Activated CD4-positive, alpha-beta T cell treated with anti-CD3 and anti-CD28 coated beads, Interleukin-2, Interleukin-4, amounts not matched to agents 100 ng/mL and 50 ng/mL, durations not matched to agents 16 hours and 8 hours (primary cell): ENCODE results near the gene SMPD4.
"Not testable (repeated sequence)": the region's sequence is repeated elsewhere in the genome, so short reads cannot be mapped to it uniquely, and the experiment has no call there.

ENCODE experiments used
- DNase-seq: peaks from one replicate; pipeline ENCODE4 v3.0.0-alpha.2; 2020; ENCODE audit warnings: low spot score

The SMPD4 gene

GRCh38 chr2:130157354-130157753, 24.0 kb downstream of the SMPD4 start:
- not testable (repeated sequence) for DNase-seq

DNA sequence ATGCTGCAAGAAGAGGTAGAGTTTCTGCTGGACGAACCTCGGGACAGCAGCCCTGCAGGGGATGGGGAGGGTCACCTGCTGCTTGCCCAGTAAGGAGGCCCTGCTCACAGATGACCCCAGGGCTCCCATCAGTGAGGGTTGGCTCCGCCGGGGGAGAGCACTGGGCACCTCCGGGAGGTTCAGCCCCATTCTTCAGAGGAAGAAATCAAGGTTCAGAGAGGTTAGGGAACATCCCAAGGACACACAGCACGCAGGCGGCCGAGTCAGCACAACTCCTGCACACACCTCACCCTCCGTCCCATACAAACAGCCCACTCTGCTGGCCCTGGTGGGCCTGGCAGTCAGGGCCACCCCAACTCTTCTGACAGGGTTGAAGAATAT, 24.8 kb downstream of the SMPD4 start:
- DNase-seq, result no peak

- not testable (repeated sequence) for DNase-seq
Measured at GRCh38 chr2:130155956-130156623, 25.3 kb downstream of the SMPD4 start.

DNA sequence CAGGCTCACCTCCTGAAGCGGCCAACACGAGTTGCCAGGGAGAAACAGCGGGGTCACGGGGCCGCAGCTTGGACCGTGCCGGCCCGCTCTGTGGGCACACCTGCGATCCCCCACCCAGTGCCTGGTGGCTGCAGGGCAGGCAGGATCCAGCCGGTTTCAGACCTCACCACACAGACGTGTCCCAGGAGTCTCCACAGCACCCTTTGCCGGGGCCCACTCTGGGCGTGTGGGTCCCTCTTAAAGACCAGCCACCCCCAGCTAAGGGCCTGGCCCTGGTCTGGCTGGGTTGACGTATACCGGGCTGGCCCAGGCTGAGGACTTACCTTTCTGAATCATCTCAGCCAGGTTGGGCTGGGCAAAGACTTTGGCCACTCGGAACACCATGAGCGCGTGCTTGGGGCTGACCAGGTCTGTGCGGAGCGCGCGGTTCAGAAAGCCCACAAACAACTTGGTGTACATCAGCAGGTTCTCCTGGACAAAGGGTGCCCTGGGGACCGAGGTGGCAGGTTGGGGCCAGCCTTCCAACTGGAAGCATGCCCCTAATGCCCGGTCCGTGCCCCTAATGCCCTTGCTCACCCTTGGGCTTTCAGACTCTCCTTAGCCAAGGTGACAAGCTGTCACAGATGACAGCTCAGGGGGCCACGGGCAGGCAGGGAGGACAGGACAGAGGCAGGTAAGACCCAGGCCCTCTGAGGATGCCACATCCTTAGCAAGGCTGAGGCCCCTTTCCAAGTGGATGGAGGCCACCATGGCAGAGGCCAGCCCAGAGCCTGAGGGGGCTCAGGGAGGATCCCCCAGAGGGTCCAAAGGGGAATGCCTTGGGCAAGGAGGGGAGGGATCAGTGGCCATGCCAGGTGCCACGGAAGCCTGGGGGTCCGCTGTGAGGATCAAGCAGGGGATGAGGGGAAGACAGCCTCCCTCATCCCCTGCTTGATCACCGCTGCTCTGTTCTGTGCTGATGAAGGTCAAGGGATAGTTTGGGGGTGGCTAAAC, 26.3 kb downstream of the SMPD4 start:
- no peak for DNase-seq

DNA sequence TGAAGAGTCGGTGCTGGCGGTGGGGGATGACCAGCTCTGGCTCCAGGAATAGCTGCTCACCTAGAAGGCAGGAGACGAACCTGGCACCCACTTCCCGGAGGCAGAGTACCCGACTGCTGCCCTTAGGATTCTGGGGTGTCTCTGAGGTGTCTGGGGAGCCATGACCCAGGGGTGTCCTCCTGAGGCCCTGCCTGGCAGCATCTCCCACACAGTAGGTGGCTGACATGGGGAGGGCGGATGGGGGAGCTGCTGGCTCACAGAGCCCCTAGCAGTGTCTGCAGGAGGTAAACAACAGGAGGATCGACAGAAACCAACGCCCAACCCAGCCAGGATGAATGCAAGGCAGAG, 27.0 kb downstream of the SMPD4 start:
- DNase-seq, result not testable (repeated sequence)

DNA sequence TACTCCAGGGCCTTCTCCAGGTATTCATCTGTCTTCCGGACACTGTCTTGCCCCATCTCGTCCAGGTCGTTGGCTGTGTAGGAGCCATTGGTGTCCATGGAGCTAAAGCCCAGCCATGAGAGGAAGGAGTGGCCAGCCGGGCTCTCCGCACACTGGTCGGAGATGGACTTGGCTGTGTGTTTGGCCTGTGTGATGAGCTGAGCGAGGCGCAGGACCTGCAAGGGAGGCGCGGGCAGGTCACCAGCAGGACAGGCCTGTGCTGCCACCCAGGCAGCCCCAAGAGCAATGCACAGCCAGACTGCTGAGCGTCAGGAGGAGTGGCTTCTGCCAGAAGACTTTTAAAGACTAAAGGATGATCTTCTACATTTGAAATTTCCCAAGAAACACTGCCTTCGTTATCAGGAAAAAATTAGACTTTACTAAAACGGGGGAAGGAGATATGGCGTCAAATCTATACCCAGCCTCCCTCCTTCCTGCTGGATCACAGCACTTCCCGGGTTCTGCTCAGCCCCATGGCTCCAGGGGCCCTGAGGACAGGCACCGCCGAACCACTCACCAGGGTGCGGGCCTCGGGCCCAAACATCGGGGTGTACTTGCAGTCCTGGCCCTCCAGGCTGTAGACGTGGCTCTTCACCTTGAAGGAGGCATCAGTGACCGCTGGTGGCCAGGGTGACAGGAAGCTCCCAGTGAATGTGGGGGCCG, 27.5 kb downstream of the SMPD4 start:
- not testable (repeated sequence) for DNase-seq

GRCh38 chr2:130152816-130153595, 28.4 kb downstream of the SMPD4 start:
- DNase-seq, result no peak

DNA sequence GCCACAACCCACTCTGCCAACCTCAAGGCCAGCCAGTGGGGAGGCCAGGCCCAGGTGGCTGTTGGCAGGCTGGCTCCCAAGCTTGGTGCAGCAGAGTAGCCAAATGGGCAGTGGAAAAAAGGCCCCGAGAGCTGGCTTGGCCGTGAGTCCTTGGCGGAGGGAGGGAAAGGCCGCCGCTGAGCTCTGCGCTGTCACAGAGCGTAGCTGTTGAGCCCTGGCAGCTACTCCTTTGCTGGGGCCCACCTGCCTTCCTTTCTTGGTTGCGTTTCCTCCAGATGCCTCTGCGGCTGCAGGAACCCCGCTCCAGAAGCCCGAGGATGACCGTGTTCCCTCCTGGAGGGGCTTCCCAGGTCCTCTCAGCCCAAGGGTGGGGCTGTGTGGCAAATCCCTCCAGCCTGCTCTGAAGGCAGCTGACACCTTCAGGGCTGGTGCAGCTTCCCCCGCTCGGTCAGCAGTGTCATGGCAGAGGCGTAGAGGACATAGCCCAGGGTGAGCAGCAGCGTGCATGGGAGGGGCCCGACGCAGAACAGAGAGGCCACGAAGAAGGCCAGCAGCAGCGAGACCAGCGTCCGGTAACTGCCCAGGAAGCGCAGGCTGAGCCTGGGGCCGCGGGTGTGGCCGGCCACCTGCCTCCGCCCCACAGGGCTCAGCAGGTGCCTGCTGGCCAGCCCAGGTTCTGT, 29.1 kb downstream of the SMPD4 start:
- DNase-seq, result not testable (repeated sequence)

DNA sequence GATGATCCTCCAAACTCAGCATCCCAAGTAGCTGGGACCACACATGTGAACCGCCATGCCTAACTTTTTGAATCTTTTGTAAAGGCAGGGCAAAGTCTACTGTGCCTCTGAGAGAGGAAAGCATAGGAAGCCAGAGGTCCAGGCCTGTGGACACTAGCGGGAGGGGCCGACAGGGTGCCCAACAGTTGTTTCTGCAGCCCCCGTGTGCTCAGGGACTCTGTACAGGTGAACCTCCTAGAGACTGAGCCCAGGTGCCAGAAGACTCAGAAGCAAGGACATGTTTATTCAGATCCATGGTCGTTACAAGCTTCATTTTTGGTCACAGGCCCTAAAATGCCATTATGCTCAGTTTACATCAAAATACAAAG, 30.3 kb downstream of the SMPD4 start:
- DNase-seq, result not testable (repeated sequence)

GRCh38 chr2:130150181-130151144, 30.9 kb downstream of the SMPD4 start:
- no peak for DNase-seq

DNA sequence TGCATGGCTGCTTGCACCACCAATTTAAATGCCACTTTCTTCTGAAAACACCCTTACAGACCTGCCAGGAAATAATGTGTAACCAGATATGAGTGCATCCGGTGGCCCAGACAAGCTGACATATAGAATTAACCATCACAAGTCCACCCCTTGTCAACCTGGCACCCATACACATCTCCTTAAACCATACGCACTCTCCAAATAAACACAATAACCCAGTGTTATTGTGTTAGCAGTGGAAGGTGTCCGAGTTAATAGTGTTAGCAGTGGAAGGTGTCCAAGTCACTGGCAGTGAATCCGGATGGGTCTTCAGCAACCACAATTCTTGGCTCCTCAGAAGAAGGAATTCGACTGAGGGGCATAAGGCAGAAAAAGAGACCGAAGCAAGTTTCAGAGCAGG, 32.9 kb downstream of the SMPD4 start:
- not testable (repeated sequence) for DNase-seq

GRCh38 chr2:130145006-130145414, 36.4 kb downstream of the SMPD4 start, which contains the start of gene CCDC74B:
Gene CCDC74B (minus strand): TSS chr2:130145112. CDS start chr2:130144996, 116 bp downstream.
- peak; percentile 53 for DNase-seq

GRCh38 chr2:130143266-130144039, 37.9 kb downstream of the SMPD4 start:
- not testable (repeated sequence) for DNase-seq

GRCh38 chr2:130142396-130143265, 38.8 kb downstream of the SMPD4 start:
- not testable (repeated sequence) for DNase-seq

DNA sequence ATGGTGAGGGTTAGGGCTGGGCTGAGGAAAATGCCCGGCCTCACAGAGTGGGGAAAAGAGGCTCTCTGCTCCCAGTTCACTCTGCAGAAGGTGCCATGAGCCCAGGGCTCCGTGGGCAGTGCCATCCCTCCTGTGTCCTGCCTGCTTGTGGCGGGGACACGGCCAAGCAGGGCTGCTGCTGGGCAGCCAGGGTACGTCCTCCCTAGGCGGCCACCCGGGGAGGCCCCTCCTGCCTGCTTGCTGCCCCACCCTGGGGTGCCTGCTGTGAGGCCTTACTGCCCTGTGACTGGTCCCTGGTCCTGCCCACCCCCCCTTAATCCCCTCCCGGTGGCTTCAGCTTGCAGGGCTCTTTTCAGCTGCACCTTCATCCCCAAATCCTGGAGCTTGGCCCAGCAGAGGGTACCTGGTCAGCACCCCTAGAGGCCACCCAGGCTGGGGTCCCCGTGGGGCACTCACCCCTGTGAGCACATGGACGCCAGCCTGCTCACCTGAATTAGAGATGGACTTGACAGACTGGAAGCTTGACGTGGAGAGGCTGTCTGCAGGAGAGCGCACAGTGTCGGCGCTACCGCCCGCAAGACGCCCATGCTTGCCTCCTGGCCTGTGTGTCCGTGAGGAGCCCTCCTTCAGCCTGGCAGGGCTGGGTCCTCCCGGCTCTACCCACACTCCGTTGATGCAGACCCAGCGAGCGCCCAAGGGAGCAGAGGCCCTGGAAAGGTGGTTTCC, 39.6 kb downstream of the SMPD4 start:
- not testable (repeated sequence) for DNase-seq

GRCh38 chr2:130141002-130141401, 40.4 kb downstream of the SMPD4 start:
- DNase-seq, result not testable (repeated sequence)

- DNase-seq, result not testable (repeated sequence)
Measured at GRCh38 chr2:130140516-130140915, 40.9 kb downstream of the SMPD4 start.
